Thyroid gland (tissue), 4 donors: Measurements from ENCODE around the gene CSMD2.

Experiments used
- POLR2A ChIP-seq, 2 donors: fragments of 450-650 bp; IDR thresholded peaks; one replicate each; pipeline ENCODE4 v1.6.1; 2017; ENCODE audit warnings: antibody characterized with exemption in 2 of 2, mild to moderate bottlenecking in 2 of 2, moderate library complexity in 1 of 2
- TF ChIP-seq, protein P1 (sequence below), 6 experiments: fragments of 200-600 bp in 3 of 6; fragments of 450-650 bp in 3 of 6; sonication (generic) in 3 of 6; IDR thresholded peaks; one replicate each; pipeline ENCODE4 v1.5.1; 2016 to 2019; ENCODE audit warnings: antibody characterized with exemption in 6 of 6, mild to moderate bottlenecking in 2 of 6, inconsistent platforms in 1 of 6, moderate library complexity in 1 of 6

DNA sequence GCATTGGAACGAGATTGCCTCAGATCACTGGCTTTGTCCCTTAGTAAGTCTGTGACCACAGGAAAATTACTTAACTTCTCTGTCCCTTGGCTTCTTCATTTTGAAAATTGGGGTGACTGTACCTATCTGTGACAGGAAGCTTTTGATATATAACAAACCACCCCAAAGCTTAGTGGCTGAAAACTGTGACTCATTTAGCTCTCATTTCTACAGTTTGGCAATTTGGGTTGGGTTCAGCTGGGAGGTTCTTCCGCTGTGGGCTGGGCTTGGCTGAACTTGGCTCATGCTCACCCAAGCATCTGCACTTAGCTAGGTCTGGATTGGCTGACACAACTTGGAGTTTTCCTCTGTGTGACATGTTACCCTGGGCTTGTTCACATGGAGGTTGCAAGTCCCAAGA is 25.7 kb upstream of the CSMD2 start:
- TF ChIP-seq, protein P1, sequence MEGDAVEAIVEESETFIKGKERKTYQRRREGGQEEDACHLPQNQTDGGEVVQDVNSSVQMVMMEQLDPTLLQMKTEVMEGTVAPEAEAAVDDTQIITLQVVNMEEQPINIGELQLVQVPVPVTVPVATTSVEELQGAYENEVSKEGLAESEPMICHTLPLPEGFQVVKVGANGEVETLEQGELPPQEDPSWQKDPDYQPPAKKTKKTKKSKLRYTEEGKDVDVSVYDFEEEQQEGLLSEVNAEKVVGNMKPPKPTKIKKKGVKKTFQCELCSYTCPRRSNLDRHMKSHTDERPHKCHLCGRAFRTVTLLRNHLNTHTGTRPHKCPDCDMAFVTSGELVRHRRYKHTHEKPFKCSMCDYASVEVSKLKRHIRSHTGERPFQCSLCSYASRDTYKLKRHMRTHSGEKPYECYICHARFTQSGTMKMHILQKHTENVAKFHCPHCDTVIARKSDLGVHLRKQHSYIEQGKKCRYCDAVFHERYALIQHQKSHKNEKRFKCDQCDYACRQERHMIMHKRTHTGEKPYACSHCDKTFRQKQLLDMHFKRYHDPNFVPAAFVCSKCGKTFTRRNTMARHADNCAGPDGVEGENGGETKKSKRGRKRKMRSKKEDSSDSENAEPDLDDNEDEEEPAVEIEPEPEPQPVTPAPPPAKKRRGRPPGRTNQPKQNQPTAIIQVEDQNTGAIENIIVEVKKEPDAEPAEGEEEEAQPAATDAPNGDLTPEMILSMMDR (IDR thresholded peaks at IDR 0.05), result no peak
- TF ChIP-seq POLR2A (IDR thresholded peaks at IDR 0.05), result no peak
